GM18499 (cell line): ENCODE measurements around the gene PPM1G.

ENCODE experiments used
- ATAC-seq: cut with Tn5 transposase; IDR thresholded peaks from one replicate; pipeline ENCODE4 v1.9.1; 2021; ENCODE audit warnings: moderate number of reproducible peaks; ENCODE audit not compliant: insufficient read depth, unreplicated experiment

The PPM1G gene

DNA sequence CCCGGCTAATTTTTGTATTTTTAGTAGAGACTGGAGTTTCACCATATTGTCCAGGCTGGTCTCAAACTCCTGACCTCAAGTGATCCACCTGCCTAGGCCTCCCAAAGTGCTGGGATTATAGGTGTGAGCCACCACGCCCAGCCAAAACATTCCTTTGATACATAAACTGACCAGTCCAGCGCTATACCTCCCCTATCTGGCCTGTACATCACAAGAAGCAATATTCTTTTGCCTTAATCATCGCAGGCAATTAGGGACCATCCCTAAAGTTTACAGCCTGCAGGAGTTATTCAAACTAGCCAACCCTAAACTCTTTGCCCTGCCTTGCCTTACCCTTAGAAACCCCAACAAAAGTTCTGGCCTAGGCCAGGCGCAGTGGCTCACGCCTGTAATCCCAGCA is 6.8 kb upstream of the PPM1G start:
- ATAC-seq: no peak

- no peak for ATAC-seq
Observed at GRCh38 chr2:27412419-27413152, 3.2 kb upstream of the PPM1G start.

- ATAC-seq: peak; percentile 13
Observed at GRCh38 chr2:27408601-27409320, 630 bp downstream of the PPM1G start.

GRCh38 chr2:27407798-27408491 is 1.4 kb downstream of the PPM1G start:
- no peak for ATAC-seq

DNA sequence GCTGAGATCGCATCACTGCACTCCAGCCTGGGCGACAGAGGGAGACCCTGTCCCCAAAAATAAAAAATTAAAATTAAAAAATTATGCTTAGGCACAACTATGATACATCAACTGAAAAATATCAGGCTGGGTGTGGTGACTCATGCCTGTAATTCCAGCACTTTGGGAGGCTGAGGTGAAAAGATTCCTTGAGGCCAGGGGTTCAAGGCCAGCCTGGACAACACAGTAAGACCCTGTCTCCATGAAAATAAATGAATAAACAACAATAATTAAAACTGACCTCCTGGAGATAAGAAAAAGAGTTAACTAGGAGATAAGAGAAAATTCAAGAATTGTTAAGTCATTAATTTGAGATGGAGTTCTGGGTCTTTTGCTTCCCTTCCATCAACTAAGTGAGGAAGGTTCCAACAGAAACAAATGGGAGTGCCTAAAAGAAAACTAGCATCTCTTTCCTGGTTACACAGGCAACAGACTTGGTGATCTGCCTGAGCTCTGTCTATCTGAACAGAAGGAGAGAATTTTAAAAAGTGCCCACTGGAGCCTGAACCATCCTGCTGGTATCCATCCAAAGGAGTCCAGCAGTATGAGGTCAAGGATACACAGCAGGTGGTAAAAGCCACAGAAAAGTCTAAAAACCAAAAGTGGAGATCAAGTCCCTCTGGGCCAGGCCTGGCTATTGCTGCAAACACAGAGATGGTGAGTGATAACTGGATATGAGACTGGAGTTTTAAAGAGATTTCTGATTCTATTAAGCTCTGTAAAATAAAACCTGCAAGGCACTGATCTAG is 8.8 kb downstream of the PPM1G start:
- ATAC-seq: no peak

GRCh38 chr2:27398962-27399361 is 10.4 kb downstream of the PPM1G start:
- ATAC-seq: no peak

DNA sequence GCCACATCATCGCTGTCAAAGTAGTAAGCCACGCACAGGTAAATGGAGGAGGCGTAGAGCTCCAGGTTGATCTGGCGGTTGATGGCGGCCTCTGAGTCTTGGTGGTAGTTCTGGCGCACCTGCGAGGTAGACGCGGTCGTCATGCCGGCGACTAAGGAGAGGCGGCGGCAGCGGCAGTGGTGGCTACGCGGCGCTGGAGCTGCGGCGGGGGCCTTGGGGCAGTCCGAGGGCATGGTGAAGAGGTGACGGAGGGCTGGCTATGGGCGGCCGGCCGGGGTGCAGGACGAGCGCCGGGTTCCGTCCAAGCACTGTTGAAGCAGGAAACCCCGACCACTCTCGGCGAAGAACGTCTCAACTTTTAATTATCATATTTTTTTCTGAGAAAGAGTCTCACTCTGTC is 16.2 kb downstream of the PPM1G start:
- no peak for ATAC-seq

DNA sequence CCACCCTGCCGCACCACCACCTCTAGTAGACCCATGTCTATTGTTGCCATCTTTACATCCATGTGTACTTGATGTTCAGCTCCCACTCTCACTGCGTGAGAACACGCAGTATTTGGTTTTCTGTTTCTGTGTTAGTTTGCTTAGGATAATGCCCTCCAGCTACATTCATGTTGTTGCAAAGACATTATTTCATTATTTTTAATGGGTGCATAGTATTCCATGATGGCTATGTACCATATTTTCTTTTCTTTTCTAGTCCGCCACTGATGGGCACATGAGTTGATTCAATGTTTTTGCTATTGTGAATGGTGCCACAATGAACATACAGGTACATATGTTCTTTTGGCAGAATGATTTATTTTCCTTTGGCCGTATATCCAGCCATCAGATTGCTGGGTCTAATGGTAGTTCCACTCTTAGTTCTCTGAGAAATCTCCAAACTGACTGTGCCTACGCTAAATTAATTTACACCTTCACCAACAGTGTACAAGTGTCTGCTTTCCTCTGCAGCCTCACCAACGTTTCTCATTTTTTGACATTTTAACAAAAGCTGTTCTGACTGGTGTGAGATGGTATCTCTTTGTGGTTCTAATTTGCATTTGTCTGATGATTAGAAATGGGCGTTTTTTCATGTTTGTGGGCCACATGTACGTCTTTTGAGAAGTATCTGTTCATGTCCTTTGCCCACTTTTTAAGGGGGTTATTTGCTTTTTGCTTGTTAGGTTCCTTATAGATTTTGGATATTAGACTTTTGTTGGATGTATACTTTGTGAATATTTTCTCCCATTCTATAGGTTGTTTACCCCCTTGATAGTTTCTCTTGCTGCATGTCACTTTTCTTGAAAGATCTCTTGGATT is 18.3 kb downstream of the PPM1G start:
- no peak for ATAC-seq

DNA sequence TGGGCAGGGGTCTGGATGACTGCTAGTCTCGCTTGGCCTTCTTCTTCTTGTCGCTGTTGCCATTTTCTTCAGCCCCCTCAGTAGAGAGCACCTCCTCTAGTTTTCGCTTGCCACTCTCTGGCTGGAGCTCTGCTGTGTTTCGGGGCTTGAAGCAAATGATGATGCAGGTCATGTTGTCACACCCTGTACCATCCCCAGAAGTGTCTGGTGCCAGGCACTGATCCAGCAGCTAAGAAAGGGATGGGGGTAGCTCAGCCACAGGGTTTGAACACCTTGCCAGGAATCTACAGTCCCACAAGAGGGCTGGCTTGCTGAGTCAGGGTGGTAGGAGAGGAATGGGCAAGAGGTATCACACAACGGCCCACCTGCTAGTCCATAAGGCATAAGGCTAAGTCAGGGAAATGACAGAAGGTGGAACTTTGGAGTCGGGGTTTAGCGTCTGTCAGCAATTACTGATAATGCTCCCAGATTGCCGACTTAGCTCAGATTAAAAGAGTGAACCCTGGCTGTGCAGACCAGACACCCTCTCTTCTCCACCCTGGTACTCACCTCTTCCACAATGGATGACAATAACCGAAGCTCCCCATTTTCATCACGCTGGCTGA is 27.7 kb downstream of the PPM1G start:
- no peak for ATAC-seq

DNA sequence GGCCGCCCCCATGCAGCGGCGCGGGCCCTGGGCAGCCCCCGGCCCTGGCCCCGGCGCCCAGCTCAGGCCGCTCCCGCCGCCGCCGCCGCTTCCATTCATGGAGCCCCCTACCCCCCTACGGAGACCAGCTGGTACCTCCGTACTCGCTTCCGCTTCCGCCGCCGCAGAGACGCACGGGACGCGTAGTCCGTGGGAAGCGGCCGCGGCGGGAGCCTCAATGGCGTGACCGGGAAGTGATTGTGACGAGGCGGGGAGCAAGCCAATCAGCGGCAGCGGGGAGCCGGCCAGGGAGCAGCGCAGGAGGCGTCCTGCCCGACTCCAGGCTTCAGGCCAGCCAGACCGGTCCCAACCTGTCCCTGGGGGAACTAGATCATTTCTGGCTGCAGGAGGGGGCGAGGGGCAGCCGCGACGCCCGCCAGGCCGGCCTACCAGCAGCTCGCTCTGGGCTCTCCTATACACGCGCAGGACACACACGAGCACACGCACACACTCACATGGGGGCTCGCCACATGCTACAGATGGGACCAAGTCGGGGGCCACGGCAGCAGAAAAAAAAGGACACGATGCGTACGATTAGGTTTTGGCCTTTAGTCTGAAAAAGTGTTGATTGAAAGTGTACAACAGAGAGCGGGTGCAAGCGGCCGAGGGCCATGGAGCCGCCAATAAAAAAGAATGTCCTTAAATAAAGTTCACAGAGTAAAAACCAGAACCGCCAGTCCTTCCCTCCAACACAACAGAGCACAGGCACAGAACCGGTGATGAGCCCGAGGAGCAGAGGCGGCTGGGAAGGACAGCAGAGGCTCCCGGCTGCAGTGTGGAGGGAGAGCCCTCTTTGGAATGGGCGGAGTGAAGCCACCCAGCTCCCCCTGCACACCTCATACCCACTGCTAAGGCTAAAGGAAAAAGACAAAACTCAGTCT is 28.5 kb downstream of the PPM1G start, which contains the start of gene ZNF513:
TSS of gene ZNF513 (minus strand) at position 109 of the 920 bp plus-strand sequence. CDS start 208 bp downstream, outside the sequence.
- ATAC-seq: peak; percentile 62

- no peak for ATAC-seq
Observed at GRCh38 chr2:27379836-27380625, 29.4 kb downstream of the PPM1G start.

- no peak for ATAC-seq
Observed at GRCh38 chr2:27379383-27379835, 30.0 kb downstream of the PPM1G start.

DNA sequence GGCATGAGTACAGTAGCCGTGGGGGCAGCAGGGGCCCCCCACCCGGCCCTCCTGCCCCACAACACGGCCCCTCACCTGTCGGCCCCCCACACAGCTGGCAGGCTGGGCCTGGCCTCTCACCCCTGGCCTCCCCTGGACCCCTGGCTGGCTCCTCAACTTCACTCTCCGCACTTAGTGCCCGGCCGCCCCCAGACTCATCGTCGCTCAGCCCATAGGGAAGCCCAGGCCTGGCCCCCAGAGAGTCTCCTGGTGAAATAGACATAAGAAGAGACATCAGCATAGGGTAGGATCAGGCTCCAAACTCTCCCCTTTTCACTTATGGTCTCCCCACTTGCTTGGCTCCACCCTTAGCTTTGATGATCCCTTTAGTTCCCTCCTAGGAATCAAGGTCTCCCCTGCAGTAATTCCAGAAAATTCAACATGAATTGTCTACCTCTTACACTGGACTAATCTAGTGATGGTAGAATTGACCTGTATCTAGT is 30.5 kb downstream of the PPM1G start:
- ATAC-seq: no peak

DNA sequence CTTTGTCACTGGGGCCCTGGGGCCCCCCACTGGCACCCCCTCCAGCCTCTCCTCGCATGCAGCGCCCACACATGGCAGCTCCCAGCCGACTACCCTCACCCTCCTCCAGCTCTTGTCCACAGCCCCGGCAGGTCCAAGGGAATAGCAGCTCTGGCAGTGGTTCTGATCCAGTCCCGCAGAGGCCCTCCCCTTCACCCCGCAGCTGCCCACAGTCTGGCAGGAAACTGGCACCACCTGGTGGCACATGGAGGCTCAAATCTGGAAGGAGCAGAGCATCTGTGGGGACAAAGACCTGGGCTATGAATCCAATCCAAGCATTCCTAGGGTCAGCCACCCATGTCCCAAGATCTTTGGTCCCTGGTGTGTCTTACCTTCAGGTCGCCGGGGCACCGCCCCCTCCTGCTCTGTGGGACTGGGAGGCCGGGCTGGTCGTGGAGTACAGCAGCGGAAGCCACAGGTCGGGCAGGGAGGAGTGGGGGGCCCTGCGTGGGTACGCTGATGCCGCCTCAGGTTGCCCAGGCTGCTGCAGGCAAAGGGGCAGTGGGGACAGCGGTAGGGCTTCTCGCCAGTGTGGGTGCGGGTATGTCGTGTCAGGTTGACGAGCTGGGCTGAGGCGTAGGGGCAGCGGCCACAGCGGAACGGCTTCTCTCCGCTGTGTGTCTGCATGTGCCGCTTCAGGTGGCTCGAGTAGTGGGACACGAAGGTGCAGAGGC is 31.1 kb downstream of the PPM1G start:
- no peak for ATAC-seq

DNA sequence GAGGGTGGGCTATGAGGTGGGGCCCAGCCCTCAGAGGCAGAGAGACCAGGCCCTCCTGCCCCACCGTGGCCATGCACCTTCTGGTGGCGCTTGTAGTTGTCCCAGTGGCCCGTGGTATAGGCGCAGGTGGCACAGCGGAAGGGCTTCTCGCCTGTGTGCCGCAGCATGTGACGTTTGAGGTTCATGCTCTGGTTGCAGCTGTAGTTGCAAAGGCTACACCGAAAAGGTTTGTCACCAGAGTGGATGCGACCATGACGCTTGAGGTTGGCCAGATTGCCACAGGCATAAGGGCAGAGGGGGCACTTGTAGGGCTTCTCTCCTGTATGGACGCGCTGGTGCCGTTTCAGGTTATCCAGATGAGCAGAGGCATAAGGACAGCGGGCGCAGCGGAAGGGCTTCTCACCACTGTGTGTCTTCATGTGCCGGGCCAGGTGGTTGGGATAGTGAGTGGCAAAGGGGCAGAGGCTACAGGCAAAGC is 31.7 kb downstream of the PPM1G start:
- ATAC-seq: no peak

DNA sequence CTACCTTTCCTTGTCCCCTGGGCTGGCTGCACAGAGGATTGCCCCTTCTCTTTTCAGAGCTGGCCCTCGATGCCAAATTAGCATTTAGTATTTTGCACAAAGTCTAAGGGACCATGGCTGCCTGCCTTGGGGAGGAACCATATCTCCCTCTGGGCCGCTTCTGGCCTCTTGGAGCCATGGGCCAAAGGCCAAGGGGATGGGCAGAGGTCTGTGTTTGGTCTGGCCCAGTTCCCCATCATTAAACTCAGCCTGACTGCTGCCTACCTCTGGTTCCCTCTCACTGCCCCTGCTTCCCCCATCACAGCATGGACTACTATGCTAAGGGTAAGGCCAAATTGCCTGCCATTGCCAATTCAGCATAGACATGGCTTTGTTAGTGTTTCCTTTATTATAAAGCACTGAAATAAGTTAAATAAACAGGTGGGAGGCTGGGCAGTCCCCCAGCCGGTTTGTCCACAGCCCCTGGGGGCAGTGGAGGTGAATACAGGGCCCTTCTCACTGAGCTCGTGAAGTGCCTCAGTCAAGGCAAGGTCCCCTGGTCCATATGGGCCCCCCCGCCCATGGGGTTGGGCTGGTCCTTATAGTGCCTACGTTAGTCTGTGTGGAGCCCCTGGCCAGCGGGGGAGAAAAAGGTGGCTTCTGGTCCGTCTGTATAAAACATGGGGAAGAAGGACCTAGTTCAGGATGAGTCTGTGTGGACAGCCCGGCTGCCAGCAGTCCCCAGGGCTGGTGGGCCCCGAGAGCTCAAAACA is 32.3 kb downstream of the PPM1G start:
- ATAC-seq: no peak
